GM12878 (cell line): ENCODE results near the gene TLL1. TPM values are rescaled to one million over a fixed set of nuclear protein-coding genes. Genes with fewer than 3 reads are reported as not detected.

Experiments used
- ATAC-seq: fragments of 200-7000 bp; cut with Tn5 transposase; 3 replicates; pipeline ENCODE4 v1.9.1; 2020; ENCODE audit warnings: mild to moderate bottlenecking, moderate library complexity
- BruUV-seq: library from RNA; stranded (reverse); fragments of 400-500 nt; replicated peaks from 2 replicates; lab custom pipeline; 2021; lab: Mats Ljungman, UMichigan
- CTCF ChIA-PET: fragments of 300-600 bp; sonication (Branson Sonifier 250); formaldehyde crosslinking; extraction: SDS; loops from one replicate; lab custom pipeline; 2021; ENCODE audit warnings: inconsistent platforms; lab: Yijun Ruan, JAX
- POLR2A ChIA-PET: fragments of 350-600 bp; formaldehyde crosslinking; extraction: SDS; loops from one replicate; lab custom pipeline; 2021; ENCODE audit warnings: inconsistent platforms; lab: Charles Lee
- RAD21 ChIA-PET: fragments of 300-600 bp; sonication (Branson Sonifier 250); formaldehyde crosslinking; loops from one replicate; lab custom pipeline; 2023; ENCODE audit warnings: antibody characterized with exemption; ENCODE audit not compliant: unreplicated experiment; lab: Charles Lee
- SMC1A ChIA-PET: fragments of 300-600 bp; sonication (Branson Sonifier 250); formaldehyde crosslinking; loops from one replicate; lab custom pipeline; 2023; ENCODE audit not compliant: unreplicated experiment, uncharacterized antibody; lab: Charles Lee
- DNase-seq: peaks from one replicate; pipeline ENCODE4 v3.0.0-alpha.2; 2011; ENCODE audit warnings: low read depth, low spot score
- FAIRE-seq: peaks from 3 replicates; lab custom pipeline; 2011; peaks lifted over from hg19 to GRCh38; lab: Jason Lieb, UNC
- H2AFZ ChIP-seq: 2 replicates; pipeline ENCODE4 v1.6.0; 2011; ENCODE audit warnings: low read depth, low read length, control low read depth; ENCODE audit not compliant: control insufficient read depth
- H3K27ac ChIP-seq: 2 replicates; pipeline ENCODE4 v1.5.1; 2011; ENCODE audit warnings: control low read depth; ENCODE audit not compliant: control insufficient read depth, insufficient read depth
- H3K27me3 ChIP-seq, 2 experiments: replicated peaks in 1 of 2; 2 replicates each; pipeline versions ENCODE4 v1.6.0 to v1.6.1; 2011; ENCODE audit warnings: low read length in 1 of 2; ENCODE audit not compliant: control insufficient read depth in 2 of 2, insufficient read depth in 2 of 2
- H3K36me3 ChIP-seq, 2 experiments: 2 replicates each; pipeline ENCODE4 v1.5.1; 2011; ENCODE audit warnings: low read length in 1 of 2; ENCODE audit not compliant: control insufficient read depth in 2 of 2, insufficient read depth in 2 of 2
- H3K4me1 ChIP-seq: 2 replicates; pipeline ENCODE4 v1.6.1; 2011; ENCODE audit warnings: mild to moderate bottlenecking, low read length, moderate library complexity, mixed read lengths; ENCODE audit not compliant: control insufficient read depth, insufficient read depth
- H3K4me2 ChIP-seq: 2 replicates; pipeline ENCODE4 v1.6.0; 2011; ENCODE audit warnings: control low read depth; ENCODE audit not compliant: control insufficient read depth, insufficient read depth
- H3K4me3 ChIP-seq: fragments of 200-600 bp; sonication (generic); 2 replicates; pipeline ENCODE4 v1.5.1; 2016
- H3K79me2 ChIP-seq: 2 replicates; pipeline ENCODE4 v1.6.0; 2011; ENCODE audit warnings: low read length; ENCODE audit not compliant: control insufficient read depth, insufficient read depth
- H3K9ac ChIP-seq: 2 replicates; pipeline ENCODE4 v1.8.0; 2011; ENCODE audit warnings: low read length, control low read depth, mixed read lengths; ENCODE audit not compliant: control insufficient read depth, insufficient read depth
- H3K9me3 ChIP-seq: replicated peaks from 3 replicates; pipeline ENCODE4 v1.5.1; 2011; ENCODE audit warnings: mild to moderate bottlenecking, low read length; ENCODE audit not compliant: control insufficient read depth, insufficient read depth
- H4K20me1 ChIP-seq: 2 replicates; pipeline ENCODE4 v1.6.0; 2011; ENCODE audit not compliant: control insufficient read depth, insufficient read depth
- EED ChIP-seq: sonication (generic); IDR thresholded peaks from 2 replicates; pipeline ENCODE4 v1.6.1; 2016; ENCODE audit warnings: antibody characterized with exemption, low read depth
- EZH2 ChIP-seq: IDR thresholded peaks from 2 replicates; pipeline ENCODE4 v1.6.1; 2012; ENCODE audit warnings: low read depth, mild to moderate bottlenecking, control low read depth, inconsistent platforms, low read length, borderline replicate concordance; ENCODE audit not compliant: control insufficient read depth
- GABPA ChIP-seq: IDR thresholded peaks from 2 replicates; pipeline ENCODE4 v1.6.1; 2014; ENCODE audit warnings: antibody characterized with exemption, low read depth, mild to moderate bottlenecking, inconsistent platforms
- HDAC6 ChIP-seq: fragments of 200-600 bp; sonication (generic); IDR thresholded peaks from one replicate; pipeline ENCODE4 v1.8.0; 2017; ENCODE audit warnings: antibody characterized with exemption; ENCODE audit not compliant: unreplicated experiment
- IRF3 ChIP-seq: fragments of 450-650 bp; IDR thresholded peaks from 2 replicates; pipeline ENCODE4 v1.6.1; 2014; ENCODE audit warnings: mild to moderate bottlenecking
- MEF2A ChIP-seq: IDR thresholded peaks from 2 replicates; pipeline ENCODE4 v1.6.1; 2011; ENCODE audit warnings: low read depth, mild to moderate bottlenecking, low read length, moderate library complexity; ENCODE audit not compliant: insufficient read depth
- NR2C1 ChIP-seq: fragments of 450-650 bp; IDR thresholded peaks from 2 replicates; pipeline ENCODE4 v1.6.1; 2017; ENCODE audit warnings: antibody characterized with exemption, mild to moderate bottlenecking, moderate library complexity
- PML ChIP-seq: IDR thresholded peaks from 2 replicates; pipeline ENCODE4 v1.6.1; 2012; ENCODE audit warnings: low read length, inconsistent platforms
- POLR2AphosphoS5 ChIP-seq: IDR thresholded peaks from 2 replicates; pipeline ENCODE4 v1.6.1; 2011; ENCODE audit warnings: mild to moderate bottlenecking, low read length, inconsistent platforms
- SIN3A ChIP-seq: IDR thresholded peaks from 2 replicates; pipeline ENCODE4 v1.6.1; 2012; ENCODE audit warnings: low read depth, low read length, improper control_type of control experiment
- SUPT20H ChIP-seq: IDR thresholded peaks from 2 replicates; pipeline ENCODE4 v1.6.1; 2011; ENCODE audit warnings: low read depth, mild to moderate bottlenecking, low read length, moderate library complexity, borderline replicate concordance; ENCODE audit not compliant: control insufficient read depth
- TAF1 ChIP-seq: IDR thresholded peaks from 2 replicates; pipeline ENCODE4 v1.6.1; 2011; ENCODE audit warnings: mild to moderate bottlenecking, low read depth, low read length, borderline replicate concordance
- TCF3 ChIP-seq: IDR thresholded peaks from 2 replicates; pipeline ENCODE4 v1.6.1; 2012; ENCODE audit warnings: low read depth, mild to moderate bottlenecking, low read length, borderline replicate concordance; ENCODE audit not compliant: insufficient read depth
- YBX1 ChIP-seq: fragments of 450-650 bp; IDR thresholded peaks from 2 replicates; pipeline ENCODE4 v1.6.1; 2016; ENCODE audit warnings: antibody characterized with exemption
- WGBS: methylation state at CpG from one replicate; pipeline ENCODE4 v1.1.6; 2016; ENCODE audit warnings: low lambda C conversion rate; ENCODE audit not compliant: insufficient replicate concordance, insufficient coverage; ENCODE audit errors: missing lambda C conversion rate; 5-methylcytosine and 5-hydroxymethylcytosine counted together
- in situ Hi-C: fragments of 300-500 bp; cut with MboI; formaldehyde crosslinking; loops from 9 replicates; pipeline ENCODE4 v1.14.3; 2018; ENCODE audit warnings: mixed read lengths
- intact Hi-C: fragments of 100-400 bp; cut with micrococcal nuclease; formaldehyde crosslinking; loops from one replicate; pipeline ENCODE4 v1.14.2; 2022; ENCODE audit not compliant: unreplicated experiment
- polyA plus RNA-seq, 11 experiments: library from polyadenylated mRNA; depleted of rRNA in 4 of 11; unstranded in 6 of 11; stranded (reverse) in 5 of 11; fragments of >200 nt; fragmentation: Nextera tagmentation in 4 of 11; fragmentation: Illumina TruSeq in 1 of 11; extraction: Ambion mirVana in 4 of 11; extraction: Trizol in 1 of 11; gene quantifications; 1 replicate in 1 of 11; 2 replicates in 10 of 11; pipeline versions ENCODE4 v1.2.1 to v1.2.3, GENCODE V29; 2011 to 2016; ENCODE audit warnings: inconsistent platforms in 2 of 11, missing spikeins in 2 of 11, low read depth in 1 of 11
- total RNA-seq, 4 experiments: library from RNA; depleted of rRNA in 3 of 4; stranded (reverse); fragments of >200 nt in 3 of 4; fragmentation: Illumina TruSeq in 1 of 4; extraction: Trizol in 1 of 4; gene quantifications; 2 replicates each; pipeline versions ENCODE4 v1.2.1 to v1.2.3, GENCODE V29; 2013 to 2021
- TF ChIP-seq, protein P1 (sequence below): fragments of 450-650 bp; formaldehyde crosslinking; IDR thresholded peaks from 2 replicates; pipeline ENCODE4 v1.5.0; 2022; ENCODE audit warnings: mild to moderate bottlenecking, missing genetic modification characterization
- TF ChIP-seq, protein P2 (sequence below): fragments of 450-650 bp; conservative IDR thresholded peaks from 2 replicates; pipeline ENCODE4 v1.6.1; 2017; ENCODE audit warnings: mild to moderate bottlenecking, moderate library complexity

TLL1 gene
- total and polyA plus RNA-seq, 10 of the 15 experiments (the other 5 are each of a cell fraction or from before 2014, with no cell fraction given), result 0.02 to 0.31 (median 0.05) TPM; not detected in 2

- Histone ChIP-seq H3K4me1 (no peaks in the 10 kb centered on the region), H4K20me1 (no peaks in the 10 kb centered on the region), H3K79me2 (no peaks in the 10 kb centered on the region), H3K36me3 (no peaks in the 10 kb centered on the region), H3K4me2 (no peak overlapping the region), H3K27ac (no peak overlapping the region), H2AFZ (no peak overlapping the region), H3K9ac (no peak overlapping the region), H3K27me3 (no peaks in the 10 kb centered on the region), H3K4me3 (no peak overlapping the region), H3K9me3 (no peaks in the 10 kb centered on the region)
- ChIA-PET RAD21 (no interaction called here), CTCF (no interaction called here), SMC1A (interaction anchor here (0.7 kb wide), 1 partner anchor 68 kb away, joined by 3 read pairs; no protein-coding TSS in a partner anchor), POLR2A (no interaction called here)
- no peak for ATAC-seq
- in situ Hi-C loops (no loop called here), intact Hi-C loops (no loop called here)
- no peak for FAIRE-seq
- DNase-seq, result no peak
- BruUV-seq, result no TSS peak
- 4% methylated on average over 2 of the region's 2 CpGs for WGBS
- TF ChIP-seq, protein P1, sequence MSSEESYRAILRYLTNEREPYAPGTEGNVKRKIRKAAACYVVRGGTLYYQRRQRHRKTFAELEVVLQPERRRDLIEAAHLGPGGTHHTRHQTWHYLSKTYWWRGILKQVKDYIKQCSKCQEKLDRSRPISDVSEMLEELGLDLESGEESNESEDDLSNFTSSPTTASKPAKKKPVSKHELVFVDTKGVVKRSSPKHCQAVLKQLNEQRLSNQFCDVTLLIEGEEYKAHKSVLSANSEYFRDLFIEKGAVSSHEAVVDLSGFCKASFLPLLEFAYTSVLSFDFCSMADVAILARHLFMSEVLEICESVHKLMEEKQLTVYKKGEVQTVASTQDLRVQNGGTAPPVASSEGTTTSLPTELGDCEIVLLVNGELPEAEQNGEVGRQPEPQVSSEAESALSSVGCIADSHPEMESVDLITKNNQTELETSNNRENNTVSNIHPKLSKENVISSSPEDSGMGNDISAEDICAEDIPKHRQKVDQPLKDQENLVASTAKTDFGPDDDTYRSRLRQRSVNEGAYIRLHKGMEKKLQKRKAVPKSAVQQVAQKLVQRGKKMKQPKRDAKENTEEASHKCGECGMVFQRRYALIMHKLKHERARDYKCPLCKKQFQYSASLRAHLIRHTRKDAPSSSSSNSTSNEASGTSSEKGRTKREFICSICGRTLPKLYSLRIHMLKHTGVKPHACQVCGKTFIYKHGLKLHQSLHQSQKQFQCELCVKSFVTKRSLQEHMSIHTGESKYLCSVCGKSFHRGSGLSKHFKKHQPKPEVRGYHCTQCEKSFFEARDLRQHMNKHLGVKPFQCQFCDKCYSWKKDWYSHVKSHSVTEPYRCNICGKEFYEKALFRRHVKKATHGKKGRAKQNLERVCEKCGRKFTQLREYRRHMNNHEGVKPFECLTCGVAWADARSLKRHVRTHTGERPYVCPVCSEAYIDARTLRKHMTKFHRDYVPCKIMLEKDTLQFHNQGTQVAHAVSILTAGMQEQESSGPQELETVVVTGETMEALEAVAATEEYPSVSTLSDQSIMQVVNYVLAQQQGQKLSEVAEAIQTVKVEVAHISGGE (CRISPR knock-in tag), result no peak
- TF ChIP-seq POLR2AphosphoS5 (no peak), TCF3 (no peak), MEF2A (no peak), PML (no peak), EZH2 (no peak), YBX1 (no peak), HDAC6 (no peak), GABPA (no peak), SIN3A (no peak), IRF3 (no peak), EED (no peak), NR2C1 (no peak), TAF1 (no peak), SUPT20H (no peak)
- TF ChIP-seq, protein P2, sequence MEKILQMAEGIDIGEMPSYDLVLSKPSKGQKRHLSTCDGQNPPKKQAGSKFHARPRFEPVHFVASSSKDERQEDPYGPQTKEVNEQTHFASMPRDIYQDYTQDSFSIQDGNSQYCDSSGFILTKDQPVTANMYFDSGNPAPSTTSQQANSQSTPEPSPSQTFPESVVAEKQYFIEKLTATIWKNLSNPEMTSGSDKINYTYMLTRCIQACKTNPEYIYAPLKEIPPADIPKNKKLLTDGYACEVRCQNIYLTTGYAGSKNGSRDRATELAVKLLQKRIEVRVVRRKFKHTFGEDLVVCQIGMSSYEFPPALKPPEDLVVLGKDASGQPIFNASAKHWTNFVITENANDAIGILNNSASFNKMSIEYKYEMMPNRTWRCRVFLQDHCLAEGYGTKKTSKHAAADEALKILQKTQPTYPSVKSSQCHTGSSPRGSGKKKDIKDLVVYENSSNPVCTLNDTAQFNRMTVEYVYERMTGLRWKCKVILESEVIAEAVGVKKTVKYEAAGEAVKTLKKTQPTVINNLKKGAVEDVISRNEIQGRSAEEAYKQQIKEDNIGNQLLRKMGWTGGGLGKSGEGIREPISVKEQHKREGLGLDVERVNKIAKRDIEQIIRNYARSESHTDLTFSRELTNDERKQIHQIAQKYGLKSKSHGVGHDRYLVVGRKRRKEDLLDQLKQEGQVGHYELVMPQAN, result no peak
Measured at GRCh38 chr4:165971933-165972332, 98.9 kb downstream of the TLL1 start.
